Liver (tissue), 3 donors: ENCODE results near the gene ACTL8.

Experiments
- ATF3 ChIP-seq: IDR thresholded peaks from 2 replicates; pipeline ENCODE4 v1.6.1; 2016; ENCODE audit warnings: antibody characterized with exemption
- CTCF ChIP-seq: fragments of 150-350 bp; IDR thresholded peaks from 2 replicates; pipeline ENCODE4 v1.5.1; 2017; ENCODE audit warnings: improper control_type of control experiment, low read depth, low read length; ENCODE audit not compliant: missing input control
- EGR1 ChIP-seq, 2 donors: IDR thresholded peaks; 2 replicates each; pipeline ENCODE4 v1.6.1; 2016 to 2018; ENCODE audit warnings: antibody characterized with exemption in 2 of 2, low read depth in 2 of 2
- GABPA ChIP-seq, 2 donors: IDR thresholded peaks in 1 of 2; conservative IDR thresholded peaks in 1 of 2; 2 replicates each; pipeline ENCODE4 v1.6.1; 2016; ENCODE audit warnings: antibody characterized with exemption in 2 of 2, mild to moderate bottlenecking in 1 of 2, moderate library complexity in 1 of 2
- JUND ChIP-seq, 2 donors: IDR thresholded peaks; 2 replicates each; pipeline ENCODE4 v1.6.1; 2016; ENCODE audit warnings: antibody characterized with exemption in 2 of 2
- MAX ChIP-seq: IDR thresholded peaks from 2 replicates; pipeline ENCODE4 v1.6.1; 2016; ENCODE audit warnings: antibody characterized with exemption
- NR2F2 ChIP-seq: IDR thresholded peaks from 2 replicates; pipeline ENCODE4 v1.6.1; 2016; ENCODE audit warnings: antibody characterized with exemption
- RAD21 ChIP-seq, 2 donors: IDR thresholded peaks; 2 replicates each; pipeline ENCODE4 v1.6.1; 2016; ENCODE audit warnings: antibody characterized with exemption in 2 of 2, mild to moderate bottlenecking in 2 of 2
- REST ChIP-seq: IDR thresholded peaks from 2 replicates; pipeline ENCODE4 v1.6.1; 2016; ENCODE audit warnings: antibody characterized with exemption, mild to moderate bottlenecking
- RXRA ChIP-seq, 2 donors: IDR thresholded peaks; 2 replicates each; pipeline ENCODE4 v1.6.1; 2017 to 2018; ENCODE audit warnings: antibody characterized with exemption in 2 of 2, mild to moderate bottlenecking in 1 of 2
- SP1 ChIP-seq: IDR thresholded peaks from 2 replicates; pipeline ENCODE4 v1.6.1; 2018; ENCODE audit warnings: antibody characterized with exemption, mild to moderate bottlenecking
- TAF1 ChIP-seq: conservative IDR thresholded peaks from 2 replicates; pipeline ENCODE4 v1.6.1; 2016; ENCODE audit warnings: antibody characterized with exemption, mild to moderate bottlenecking
- YY1 ChIP-seq: IDR thresholded peaks from 2 replicates; pipeline ENCODE4 v1.6.1; 2016; ENCODE audit warnings: antibody characterized with exemption, mild to moderate bottlenecking
- ZBTB33 ChIP-seq: IDR thresholded peaks from 2 replicates; pipeline ENCODE4 v1.6.1; 2016; ENCODE audit warnings: antibody characterized with exemption
- donor health status: healthy.
- donor health status: healthy.

GRCh38 chr1:17735793-17736192 lies 19.3 kb upstream of the ACTL8 start:
- no peak for TF ChIP-seq CTCF
- TF ChIP-seq REST: no peak
- TF ChIP-seq GABPA (IDR thresholded peaks at IDR 0.05 in 1 of 2, conservative IDR thresholded peaks at IDR 0.05 in 1 of 2): no peak
- no peak for TF ChIP-seq MAX
- TF ChIP-seq TAF1: no peak
- TF ChIP-seq RAD21 (IDR thresholded peaks at IDR 0.05): no peak
- no peak for TF ChIP-seq JUND (IDR thresholded peaks at IDR 0.05)
- TF ChIP-seq EGR1 (IDR thresholded peaks at IDR 0.05; ENCODE audit: low read depth in 2 of 2): no peak
- TF ChIP-seq ATF3: no peak
- no peak for TF ChIP-seq NR2F2
- no peak for TF ChIP-seq YY1
- TF ChIP-seq RXRA (IDR thresholded peaks at IDR 0.05): no peak
- no peak for TF ChIP-seq SP1
- TF ChIP-seq ZBTB33: no peak
